ENCODE data around the gene IZUMO1. TPM values are rescaled to one million over a fixed set of nuclear protein-coding genes. Genes with fewer than 3 reads are reported as not detected.

Gene IZUMO1
- total and polyA plus RNA-seq, 2 of the 13 experiments (the other 11 are each of a cell fraction or from before 2014, with no cell fraction given), result 0.07 to 0.22 TPM

GRCh38 chr19:48718711-48719231, 27.9 kb downstream of the IZUMO1 start (continued):
- TF ChIP-seq MYPOP (CRISPR knock-in tag; IDR thresholded peaks at IDR 0.05) (0 out of 2 replicates have a peak, but pooled peaks have one; percentile 27), ZBTB7B (CRISPR knock-in tag; IDR thresholded peaks at IDR 0.05) (peak; percentile 88), ARNT (IDR thresholded peaks at IDR 0.05) (no peak), IKZF4 (CRISPR knock-in tag; IDR thresholded peaks at IDR 0.05; ENCODE audit: borderline replicate concordance, low read depth, not compliant biosample characterization) (no peak), MED8 (CRISPR knock-in tag; IDR thresholded peaks at IDR 0.05; ENCODE audit: insufficient replicate concordance) (no peak), ERF (CRISPR knock-in tag; IDR thresholded peaks at IDR 0.05) (no peak; the same call in 1 of the 2 replicates), RFXAP (CRISPR knock-in tag; IDR thresholded peaks at IDR 0.05; ENCODE audit: borderline replicate concordance) (0 out of 2 replicates have a peak, but pooled peaks have one; percentile 29), MTA1 (CRISPR knock-in tag; IDR thresholded peaks at IDR 0.05; ENCODE audit: borderline replicate concordance) (peak; percentile 79; the same call in 1 of the 2 replicates), ZKSCAN8 (CRISPR knock-in tag; IDR thresholded peaks at IDR 0.05; ENCODE audit: borderline replicate concordance) (no peak), ARID5B (CRISPR knock-in tag; IDR thresholded peaks at IDR 0.05) (peak; percentile 76), YEATS4 (CRISPR knock-in tag; IDR thresholded peaks at IDR 0.05; ENCODE audit: borderline replicate concordance) (peak; percentile 61; the same call in 1 of the 2 replicates), PRPF4 (IDR thresholded peaks at IDR 0.05; ENCODE audit: low read depth, low read length, poor library complexity, severe bottlenecking) (peak; percentile 80), FOSL2 (CRISPR knock-in tag; IDR thresholded peaks at IDR 0.05) (peak; percentile 54), GLI4 (CRISPR knock-in tag; IDR thresholded peaks at IDR 0.05; ENCODE audit: borderline replicate concordance) (0 out of 2 replicates have a peak, but pooled peaks have one; percentile 55), ZNF710 (CRISPR knock-in tag; IDR thresholded peaks at IDR 0.05; ENCODE audit: borderline replicate concordance) (no peak; the same call in 1 of the 2 replicates)

Measured in HepG2 (cell line).